NT2/D1 (cell line): ENCODE results near the gene PTPN18.
"Not testable (repeated sequence)": the region's sequence is repeated elsewhere in the genome, so short reads cannot be mapped to it uniquely, and the experiment has no call there.

Experiments used
- SUZ12 ChIP-seq: IDR thresholded peaks from 2 replicates; pipeline ENCODE4 v1.6.1; 2011; ENCODE audit not compliant: insufficient read length, insufficient read depth; ENCODE audit errors: extremely low read depth
- YY1 ChIP-seq: IDR thresholded peaks from 2 replicates; pipeline ENCODE4 v1.6.1; 2011; ENCODE audit not compliant: insufficient read length, insufficient read depth
- ZNF274 ChIP-seq: IDR thresholded peaks from 2 replicates; pipeline ENCODE4 v1.6.1; 2011; ENCODE audit warnings: mild to moderate bottlenecking, low read depth, low read length

DNA sequence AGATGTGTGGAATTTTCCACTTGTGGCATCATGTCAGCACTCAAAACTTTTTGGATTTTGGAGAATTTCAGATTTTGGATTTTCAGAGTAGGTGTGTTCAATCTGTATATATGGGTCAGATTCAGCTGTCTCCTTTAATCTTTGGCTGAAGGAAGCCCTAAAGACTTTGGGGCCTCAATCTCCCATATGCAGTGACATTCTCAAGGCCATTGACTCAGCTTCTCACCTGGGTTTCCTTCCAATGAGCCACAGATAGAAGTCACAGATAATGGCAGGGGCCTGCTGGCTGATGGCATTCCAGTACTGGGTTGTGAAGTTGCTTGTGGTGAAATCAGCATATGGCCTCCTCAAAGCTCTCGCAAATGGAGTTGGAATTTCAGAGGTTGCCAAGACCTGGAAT is 63.0 kb downstream of the PTPN18 start:
- TF ChIP-seq ZNF274, SUZ12, YY1: not testable (repeated sequence)
